ENCODE measurements around the gene SLC38A1.

SLC38A1 gene

GRCh38 chr12:46227616-46228015, 41.2 kb downstream of the SLC38A1 start:
- DNase-seq, result no peak

- no peak for DNase-seq
Measured at GRCh38 chr12:46224386-46224785, 44.5 kb downstream of the SLC38A1 start.

- no peak for DNase-seq
Measured at GRCh38 chr12:46223047-46223446, 45.8 kb downstream of the SLC38A1 start.

- DNase-seq, result no peak
Measured at GRCh38 chr12:46222636-46223035, 46.2 kb downstream of the SLC38A1 start.

- DNase-seq, result no peak
Measured at GRCh38 chr12:46221255-46222128, 47.4 kb downstream of the SLC38A1 start.

- peak; percentile 68 for DNase-seq
Measured at GRCh38 chr12:46219877-46220655, 48.8 kb downstream of the SLC38A1 start.

GRCh38 chr12:46219132-46219876, 49.5 kb downstream of the SLC38A1 start:
- no peak for DNase-seq

- DNase-seq, result peak; percentile 11
Measured at GRCh38 chr12:46218322-46219095, 50.3 kb downstream of the SLC38A1 start.

- peak; percentile 23 for DNase-seq
Measured at GRCh38 chr12:46217541-46218321, 51.1 kb downstream of the SLC38A1 start.

GRCh38 chr12:46214668-46215436, 54.0 kb downstream of the SLC38A1 start:
- DNase-seq, result peak; percentile 82

GRCh38 chr12:46212108-46212982, 56.5 kb downstream of the SLC38A1 start:
- DNase-seq, result no peak

GRCh38 chr12:46210873-46211439, 57.9 kb downstream of the SLC38A1 start:
- DNase-seq, result no peak

- DNase-seq, result peak; percentile 70
Measured at GRCh38 chr12:46209914-46210872, 58.6 kb downstream of the SLC38A1 start.

GRCh38 chr12:46209170-46209569, 59.7 kb downstream of the SLC38A1 start:
- no peak for DNase-seq

GRCh38 chr12:46208370-46208769, 60.5 kb downstream of the SLC38A1 start:
- DNase-seq, result no peak

- DNase-seq, result no peak
Measured at GRCh38 chr12:46207644-46208043, 61.2 kb downstream of the SLC38A1 start.

- DNase-seq, result no peak
Measured at GRCh38 chr12:46206471-46206870, 62.4 kb downstream of the SLC38A1 start.

GRCh38 chr12:46205294-46205693, 63.5 kb downstream of the SLC38A1 start:
- no peak for DNase-seq
